ENCODE results near the gene LGALS9.

The LGALS9 gene

DNA sequence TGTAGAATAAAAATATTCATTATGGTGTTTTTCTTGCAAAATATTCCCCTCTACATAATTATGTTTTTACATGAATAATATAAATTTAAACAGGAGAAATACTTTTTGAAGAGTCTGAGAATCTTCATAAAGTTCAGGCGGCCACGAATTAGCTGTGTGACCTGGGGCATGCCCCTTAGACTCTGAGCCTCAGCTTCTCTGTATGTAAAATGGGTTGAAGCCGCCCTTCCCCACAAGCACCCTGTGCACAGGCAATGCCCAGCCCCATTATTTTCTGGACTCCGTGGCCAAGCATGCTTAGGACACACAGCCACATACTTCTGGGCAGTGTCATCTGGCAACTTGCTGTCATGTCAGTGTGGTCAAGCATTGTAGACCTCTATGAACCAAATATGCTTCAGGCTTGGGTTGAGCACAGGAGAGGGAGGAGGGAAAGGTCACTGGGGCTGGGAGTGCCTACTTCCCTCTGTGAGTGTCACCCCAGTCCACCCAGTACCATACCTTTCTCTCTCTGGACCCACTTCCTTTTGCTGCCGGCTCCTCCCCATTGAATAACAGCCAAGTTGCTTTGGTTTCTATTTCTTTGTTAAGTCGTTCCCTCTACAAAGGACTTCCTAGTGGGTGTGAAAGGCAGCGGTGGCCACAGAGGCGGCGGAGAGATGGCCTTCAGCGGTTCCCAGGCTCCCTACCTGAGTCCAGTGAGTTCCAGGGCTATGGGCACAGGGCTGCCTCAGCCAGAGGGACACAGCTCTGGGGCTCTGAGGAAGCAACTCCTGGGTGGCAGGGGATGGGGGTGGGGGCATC is at the start of gene LGALS9:
Gene LGALS9 (plus strand): TSS at position 582 of the 804 bp plus-strand sequence. CDS start 78 bp downstream, at position 660.
- DNase-seq: peak in 5 of 51 donors; percentile 5 to 24 (median 10)

DNA sequence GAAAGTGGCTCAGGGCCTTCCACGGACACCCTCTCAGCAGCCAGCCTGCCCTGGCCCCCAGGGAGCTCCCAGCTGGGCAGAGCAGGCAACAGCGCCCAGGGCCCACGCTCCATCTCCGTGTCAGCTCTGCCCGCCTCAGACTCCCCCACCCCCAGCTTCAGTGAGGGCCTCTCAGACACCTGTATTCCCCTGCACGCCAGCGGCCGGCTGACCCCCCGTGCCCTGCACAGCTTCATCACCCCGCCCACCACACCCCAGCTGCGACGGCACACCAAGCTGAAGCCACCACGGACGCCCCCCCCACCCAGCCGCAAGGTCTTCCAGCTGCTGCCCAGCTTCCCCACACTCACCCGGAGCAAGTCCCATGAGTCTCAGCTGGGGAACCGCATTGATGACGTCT is 48.3 kb upstream of the LGALS9 start:
- DNase-seq: no peak

DNA sequence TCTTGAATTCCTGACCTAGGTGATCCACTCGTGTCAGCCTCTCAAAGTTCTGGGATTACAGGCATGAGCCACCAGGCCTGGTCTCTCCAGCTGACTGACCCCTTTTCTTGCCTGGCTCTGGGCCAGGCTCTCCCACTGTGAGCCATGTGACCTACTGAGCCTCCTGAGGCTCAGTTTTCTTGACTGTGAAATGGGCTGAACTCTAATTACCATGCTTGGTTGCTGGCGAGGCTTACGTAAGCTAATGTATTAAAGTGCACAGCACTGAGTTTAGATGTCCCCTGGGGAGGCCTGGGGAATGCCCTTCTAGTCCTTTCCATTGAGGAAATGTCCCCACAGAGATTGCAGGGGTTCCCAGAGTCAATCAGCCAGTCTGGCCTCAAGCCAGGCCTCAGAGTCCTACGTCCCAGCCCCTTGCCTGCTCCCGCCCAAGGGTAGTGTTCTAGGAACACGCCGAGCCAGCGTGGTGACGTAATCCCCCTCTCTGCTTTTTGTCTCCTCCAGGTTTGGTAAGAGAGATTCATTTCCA is 45.8 kb upstream of the LGALS9 start:
- DNase-seq: no peak

- DNase-seq: no peak
Measured at GRCh38 chr17:27585792-27586191, 45.2 kb upstream of the LGALS9 start.

GRCh38 chr17:27586203-27586721 is 44.7 kb upstream of the LGALS9 start:
- DNase-seq: no peak

- no peak for DNase-seq
Measured at GRCh38 chr17:27588354-27588753, 42.6 kb upstream of the LGALS9 start.

DNA sequence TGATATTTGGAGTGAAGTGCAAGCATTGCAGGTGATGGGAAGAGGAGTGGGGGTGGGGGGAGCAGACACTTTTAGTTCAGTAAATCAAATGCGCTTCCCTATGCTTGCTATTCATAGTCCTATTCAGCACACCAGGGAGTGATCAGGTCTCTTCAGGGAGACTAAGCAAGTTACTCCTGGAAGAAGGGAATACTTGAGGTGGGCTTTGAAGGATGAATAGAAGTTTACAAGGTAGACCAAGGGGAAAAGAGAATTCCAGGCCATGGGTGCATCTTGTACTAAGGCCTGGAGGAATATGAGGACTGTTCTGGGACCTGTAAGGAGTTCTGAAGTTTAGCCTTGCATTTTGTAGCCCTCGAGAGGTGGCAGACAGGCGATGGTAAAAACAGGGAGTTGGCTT is 40.1 kb upstream of the LGALS9 start:
- DNase-seq: no peak

GRCh38 chr17:27591986-27592385 is 39.0 kb upstream of the LGALS9 start:
- no peak for DNase-seq

- no peak for DNase-seq
Measured at GRCh38 chr17:27593232-27593856, 37.6 kb upstream of the LGALS9 start.

DNA sequence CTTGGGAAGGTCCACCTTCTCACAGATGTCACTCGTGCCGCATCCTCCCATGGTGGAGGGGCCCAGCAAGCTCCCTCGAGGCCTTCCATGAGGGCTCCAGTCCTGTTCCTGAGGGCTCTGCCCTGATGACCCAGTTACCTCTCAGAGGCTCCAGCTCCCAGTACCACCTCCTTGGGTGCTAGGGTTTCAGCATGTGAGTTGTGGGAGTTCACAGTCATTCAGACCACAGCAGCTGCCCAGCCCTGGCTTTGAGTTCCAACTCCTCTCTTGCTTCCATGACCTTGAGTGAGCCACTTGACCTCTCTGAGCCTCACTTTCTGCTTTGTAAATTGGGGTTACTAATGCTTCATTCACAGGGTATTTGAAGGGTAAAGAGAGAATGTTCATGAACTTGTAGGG is 37.1 kb upstream of the LGALS9 start:
- DNase-seq: no peak

DNA sequence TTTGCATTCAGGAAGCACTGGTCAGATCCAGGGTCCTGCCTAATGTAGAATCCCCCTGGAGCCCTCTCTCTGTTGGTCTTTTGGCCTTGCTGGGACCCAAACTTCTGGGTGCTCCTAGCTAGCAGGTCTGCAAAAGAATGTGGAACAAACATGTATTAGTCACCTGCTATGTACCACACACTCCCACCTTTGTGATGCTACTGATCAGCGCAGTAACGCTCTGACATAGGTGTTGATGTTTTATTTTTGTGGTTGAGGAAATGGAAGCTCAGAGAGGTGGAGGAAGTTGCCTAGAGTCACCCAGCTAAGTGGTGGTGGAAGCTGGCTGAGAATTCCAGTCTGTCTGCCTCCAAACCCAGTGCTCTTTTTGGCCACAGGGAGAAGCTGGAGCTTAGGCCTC is 35.8 kb upstream of the LGALS9 start:
- DNase-seq: no peak

DNA sequence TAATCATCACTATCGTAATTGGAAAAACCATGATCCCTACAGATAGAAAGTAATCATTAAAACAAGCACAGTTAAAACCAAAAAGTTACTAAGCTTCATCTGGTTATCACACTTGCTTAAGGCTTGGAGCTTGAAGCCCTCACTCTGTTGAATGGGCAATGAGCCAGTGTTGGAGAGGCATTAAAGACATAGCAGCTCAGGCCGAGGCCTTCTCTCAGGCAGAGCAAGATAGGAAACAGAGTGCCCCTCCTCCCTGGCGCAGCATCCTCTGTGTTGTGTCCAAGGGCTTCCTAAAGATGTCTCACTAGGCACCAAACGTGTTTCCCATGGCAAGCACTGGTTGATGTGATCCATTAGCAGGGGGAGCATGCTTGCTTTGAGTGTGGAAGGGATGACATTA is 34.9 kb upstream of the LGALS9 start:
- no peak for DNase-seq

GRCh38 chr17:27596566-27597187 is 34.3 kb upstream of the LGALS9 start:
- DNase-seq: peak in 6 of 51 donors; percentile 5 to 19 (median 8)

DNA sequence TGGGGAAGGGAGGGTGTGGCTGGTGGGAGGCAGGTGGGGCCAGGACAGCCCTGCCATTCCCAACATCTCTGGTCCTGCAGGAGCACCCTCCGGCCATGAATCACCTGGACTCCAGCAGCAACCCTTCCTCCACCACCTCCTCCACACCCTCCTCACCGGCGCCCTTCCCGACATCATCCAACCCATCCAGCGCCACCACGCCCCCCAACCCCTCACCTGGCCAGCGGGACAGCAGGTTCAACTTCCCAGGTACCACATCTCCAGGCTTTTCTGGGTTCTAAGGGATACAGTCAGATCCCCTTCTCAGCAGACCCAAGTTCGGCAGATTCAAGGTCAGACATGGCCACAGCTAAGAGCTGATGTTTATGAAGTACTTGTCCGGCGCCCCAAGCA is 33.8 kb upstream of the LGALS9 start:
- no peak for DNase-seq

DNA sequence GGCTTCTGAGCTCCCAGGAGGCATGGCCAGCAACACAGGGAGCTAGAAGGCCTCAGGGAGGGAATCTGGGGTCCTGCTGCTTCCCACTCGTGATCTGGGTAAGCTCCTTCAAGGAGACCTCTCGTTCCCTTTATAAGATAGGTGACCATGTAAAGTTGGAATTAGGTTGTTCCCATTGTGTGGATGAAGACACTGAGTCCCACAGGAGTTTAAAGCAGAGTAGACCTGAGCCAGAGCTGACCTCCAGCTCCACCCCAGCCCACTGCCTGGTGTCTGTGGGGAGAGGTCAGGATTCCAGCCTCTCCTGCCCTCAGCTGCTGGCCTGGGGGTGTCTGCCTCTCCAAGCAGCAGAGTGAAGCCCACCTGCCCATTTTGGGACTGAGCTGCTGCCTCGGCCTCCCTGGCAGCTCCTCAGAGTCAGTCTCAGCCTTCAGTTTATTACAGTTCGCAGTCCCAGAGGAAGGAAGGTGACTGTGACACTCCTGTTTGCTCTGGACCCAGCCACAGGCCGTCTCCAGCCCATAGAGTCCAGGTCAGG is 33.1 kb upstream of the LGALS9 start:
- no peak for DNase-seq

DNA sequence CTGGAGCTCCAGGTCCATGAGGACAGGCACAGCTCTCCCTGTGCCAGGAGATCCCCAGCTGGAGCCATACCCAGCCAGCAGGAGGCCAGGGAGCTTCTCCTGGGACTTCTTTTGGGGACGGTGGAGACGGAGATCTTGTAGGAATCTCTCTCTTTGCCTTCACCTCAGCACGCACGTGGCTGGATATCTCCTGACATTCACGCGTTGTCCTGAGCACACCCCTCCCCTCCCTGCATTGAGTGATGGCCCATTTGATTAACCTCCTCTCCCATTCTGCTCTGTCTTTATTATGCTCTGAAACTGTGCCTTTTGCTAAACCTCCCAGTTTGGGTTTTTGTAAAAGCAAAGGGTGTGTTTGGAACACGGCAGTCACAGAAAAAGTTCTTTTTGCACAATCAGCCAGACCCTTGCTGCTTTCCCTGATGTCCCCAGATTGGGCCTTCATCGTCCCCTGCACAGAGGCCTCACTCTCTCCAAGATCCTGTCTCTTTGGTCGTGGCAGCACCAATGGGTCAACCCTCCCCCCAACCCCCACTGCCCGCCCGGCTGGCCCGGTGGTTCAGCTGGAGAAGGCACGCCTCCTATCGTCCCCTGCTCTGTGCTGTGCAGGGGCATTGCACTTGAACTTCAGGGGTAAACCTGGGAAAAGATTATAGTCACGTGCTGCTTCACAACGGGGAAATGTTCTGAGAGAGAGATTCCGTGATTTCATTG is 32.5 kb upstream of the LGALS9 start:
- DNase-seq: peak in 1 of 51 donors; percentile 11

DNA sequence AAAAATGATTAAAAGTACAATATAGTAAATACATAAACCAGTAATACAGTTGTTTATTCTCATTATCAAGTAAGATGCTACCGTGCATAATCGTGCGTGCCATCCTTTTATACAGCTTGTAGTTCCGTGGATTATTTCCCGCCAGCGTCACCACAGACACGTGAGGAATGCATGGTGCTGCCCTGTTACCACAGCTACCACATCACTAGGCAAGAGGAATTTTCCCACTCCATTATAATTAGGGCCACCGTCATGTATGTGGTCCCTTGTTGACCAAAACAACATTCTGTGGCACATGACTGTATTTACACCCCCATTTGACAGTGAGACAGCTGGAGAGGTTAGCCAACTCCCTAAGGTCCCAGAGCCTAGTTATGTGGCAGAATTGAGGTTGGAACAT is 30.5 kb upstream of the LGALS9 start:
- DNase-seq: no peak

DNA sequence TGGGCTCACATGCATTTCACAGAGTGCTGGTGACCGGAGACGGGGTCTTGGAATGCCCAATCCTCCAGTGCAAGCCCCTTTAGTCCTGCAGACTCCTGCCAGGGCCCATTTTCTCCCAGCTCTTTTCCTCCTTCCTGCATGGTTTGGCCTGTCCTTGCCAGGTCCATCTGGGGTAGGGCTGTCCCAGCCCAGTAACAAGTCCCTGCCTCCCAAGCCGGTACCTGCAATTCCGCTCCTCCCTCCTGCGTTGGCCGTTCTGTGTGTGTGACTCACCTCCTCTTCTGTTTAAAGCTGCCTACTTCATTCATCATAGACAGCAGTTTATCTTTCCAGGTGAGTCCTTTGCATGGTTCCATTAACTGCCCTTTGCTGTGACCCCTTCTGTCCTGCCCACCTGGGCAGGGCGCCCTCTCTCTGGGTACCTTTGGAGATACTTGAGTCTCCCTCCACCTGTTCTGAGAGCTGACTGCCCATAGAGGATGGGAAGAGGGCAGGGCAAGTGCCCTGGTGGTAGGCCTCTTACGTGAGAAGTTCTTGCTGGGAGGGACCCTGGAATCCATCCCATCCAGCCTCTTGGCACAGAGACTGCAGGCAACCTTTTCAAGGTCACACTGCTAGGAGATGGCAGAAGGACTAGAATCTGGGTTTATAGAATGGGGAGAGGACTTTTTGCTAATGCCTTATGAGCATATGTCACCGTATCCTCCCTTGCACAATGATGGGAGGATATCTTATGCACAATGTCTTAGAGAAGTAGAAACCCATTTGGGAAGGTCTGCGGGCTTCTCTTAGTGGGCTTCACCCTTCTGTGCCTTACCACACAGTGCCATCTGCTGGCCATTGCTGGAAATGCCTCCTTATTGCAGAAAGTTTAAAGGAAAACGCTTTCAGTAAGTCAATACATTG is 29.7 kb upstream of the LGALS9 start:
- DNase-seq: peak in 48 of 51 donors; percentile 7 to 93 (median 55)

GRCh38 chr17:27601975-27602302 is 29.0 kb upstream of the LGALS9 start:
- no peak for DNase-seq

DNA sequence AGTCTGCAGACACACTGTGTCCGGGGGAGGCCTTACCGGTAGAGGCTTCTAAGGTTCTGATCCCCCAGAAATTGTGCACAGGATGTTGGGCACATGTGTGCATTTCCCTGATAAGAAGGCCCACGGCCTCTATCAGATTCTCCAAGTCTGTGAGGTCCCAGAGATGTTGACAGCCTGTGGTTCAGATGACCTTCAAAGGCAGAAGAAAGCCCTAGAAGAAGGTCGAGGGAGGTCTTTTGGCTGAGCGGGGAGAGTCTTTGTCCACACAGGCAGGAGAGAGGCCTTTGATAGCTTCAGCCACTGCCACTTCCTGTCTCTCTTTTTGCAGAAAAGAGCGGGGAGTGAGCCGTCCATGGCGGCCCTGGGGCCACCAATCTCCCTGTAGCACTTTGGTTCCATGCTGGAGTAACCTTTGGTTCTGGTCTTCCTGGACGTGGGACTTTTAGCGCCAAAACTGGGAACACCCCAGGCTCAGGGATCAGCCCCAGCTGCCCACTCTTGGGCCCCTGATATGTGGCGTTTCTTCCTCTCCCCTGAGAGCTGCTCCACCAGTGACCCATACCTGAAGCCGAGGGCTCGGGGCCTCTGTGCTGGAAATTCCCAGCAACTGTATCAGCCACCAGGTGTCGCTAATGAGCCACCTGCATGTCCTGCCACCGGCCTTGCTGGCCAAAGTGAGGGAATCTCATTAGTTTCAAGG is 28.1 kb upstream of the LGALS9 start:
- peak in 46 of 51 donors; percentile 7 to 80 (median 43) for DNase-seq

All from hypothalamus (tissue), 51 donors.